Neutrophil (primary cell): ENCODE results near the gene ST3GAL3.

Experiments
- H3K27ac ChIP-seq: fragments of 200-600 bp; sonication (generic); 2 replicates; pipeline ENCODE4 v1.5.1; 2016; ENCODE audit warnings: mild to moderate bottlenecking, moderate library complexity
- H3K27me3 ChIP-seq: fragments of 200-600 bp; sonication (generic); 2 replicates; pipeline ENCODE4 v1.6.0; 2016; ENCODE audit warnings: mild to moderate bottlenecking
- H3K36me3 ChIP-seq: fragments of 200-600 bp; sonication (generic); 2 replicates; pipeline ENCODE4 v1.5.1; 2017
- H3K4me1 ChIP-seq, 2 experiments: fragments of 200-600 bp in 1 of 2; sonication (generic) in 1 of 2; 1 replicate in 1 of 2; 2 replicates in 1 of 2; pipeline versions ENCODE4 v1.5.1 to v1.6.1; 2013 to 2016; ENCODE audit warnings: low read depth in 1 of 2, low read length in 1 of 2, mild to moderate bottlenecking in 1 of 2, moderate library complexity in 1 of 2; ENCODE audit not compliant: control insufficient read depth in 1 of 2, insufficient read depth in 1 of 2
- H3K4me3 ChIP-seq, 2 experiments: fragments of 200-600 bp in 1 of 2; sonication (generic) in 1 of 2; 1 replicate in 1 of 2; 2 replicates in 1 of 2; pipeline ENCODE4 v1.5.1; 2013 to 2016; ENCODE audit warnings: low read depth in 1 of 2, low read length in 1 of 2, mild to moderate bottlenecking in 1 of 2, moderate library complexity in 1 of 2
- H3K9me3 ChIP-seq: fragments of 200-600 bp; sonication (generic); 2 replicates; pipeline ENCODE4 v1.5.1; 2016
- TF ChIP-seq, protein P1 (sequence below): fragments of 200-600 bp; sonication (generic); IDR thresholded peaks from 2 replicates; pipeline ENCODE4 v1.5.1; 2016; ENCODE audit warnings: antibody characterized with exemption

Gene ST3GAL3

DNA sequence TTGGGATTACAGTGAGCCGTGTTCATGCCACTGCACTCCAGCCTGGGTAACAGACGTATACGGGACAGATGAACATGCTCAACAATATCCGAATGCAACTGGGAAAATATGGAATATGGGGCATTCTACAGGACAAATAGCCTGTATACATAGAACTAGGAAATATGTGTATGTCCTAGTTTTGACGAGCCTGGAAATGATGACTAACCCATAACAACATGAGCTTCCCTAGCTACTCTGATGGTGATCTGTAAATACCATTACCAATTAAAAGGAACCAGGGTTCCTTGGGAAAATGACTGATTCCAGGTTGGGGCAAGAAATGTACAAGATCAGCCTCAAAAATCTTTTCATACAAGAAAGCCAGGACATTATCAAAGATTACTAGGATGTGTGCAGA, 183.5 kb downstream of the ST3GAL3 start:
- Histone ChIP-seq H3K4me3 (no peak overlapping the region), H3K27ac (no peak overlapping the region), H3K27me3 (no peaks in the 10 kb centered on the region), H3K9me3 (no peaks in the 10 kb centered on the region), H3K36me3 (peaks cover 5% of the 10 kb centered on the region), H3K4me1 (no peaks in the 10 kb centered on the region)
- TF ChIP-seq, protein P1, sequence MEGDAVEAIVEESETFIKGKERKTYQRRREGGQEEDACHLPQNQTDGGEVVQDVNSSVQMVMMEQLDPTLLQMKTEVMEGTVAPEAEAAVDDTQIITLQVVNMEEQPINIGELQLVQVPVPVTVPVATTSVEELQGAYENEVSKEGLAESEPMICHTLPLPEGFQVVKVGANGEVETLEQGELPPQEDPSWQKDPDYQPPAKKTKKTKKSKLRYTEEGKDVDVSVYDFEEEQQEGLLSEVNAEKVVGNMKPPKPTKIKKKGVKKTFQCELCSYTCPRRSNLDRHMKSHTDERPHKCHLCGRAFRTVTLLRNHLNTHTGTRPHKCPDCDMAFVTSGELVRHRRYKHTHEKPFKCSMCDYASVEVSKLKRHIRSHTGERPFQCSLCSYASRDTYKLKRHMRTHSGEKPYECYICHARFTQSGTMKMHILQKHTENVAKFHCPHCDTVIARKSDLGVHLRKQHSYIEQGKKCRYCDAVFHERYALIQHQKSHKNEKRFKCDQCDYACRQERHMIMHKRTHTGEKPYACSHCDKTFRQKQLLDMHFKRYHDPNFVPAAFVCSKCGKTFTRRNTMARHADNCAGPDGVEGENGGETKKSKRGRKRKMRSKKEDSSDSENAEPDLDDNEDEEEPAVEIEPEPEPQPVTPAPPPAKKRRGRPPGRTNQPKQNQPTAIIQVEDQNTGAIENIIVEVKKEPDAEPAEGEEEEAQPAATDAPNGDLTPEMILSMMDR = no peak

DNA sequence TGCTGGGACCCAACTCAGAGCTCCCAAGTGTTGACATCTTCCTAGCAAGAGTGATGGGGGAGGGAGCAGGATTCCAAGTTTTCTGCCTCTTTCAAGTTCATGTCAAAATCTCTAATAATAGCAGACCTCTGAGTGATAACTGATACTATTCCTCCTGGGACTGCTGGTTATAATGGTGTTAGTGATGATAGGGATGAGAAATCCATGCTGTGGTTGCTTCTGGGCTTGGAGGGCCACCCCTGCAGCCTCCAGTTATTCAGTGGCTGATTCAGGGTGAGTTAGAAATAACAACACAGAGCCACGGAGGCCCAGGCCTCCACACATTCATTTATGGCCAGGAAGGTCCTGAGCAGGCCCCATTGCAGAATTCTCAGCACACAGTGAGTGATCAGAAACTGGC, 185.7 kb downstream of the ST3GAL3 start:
- Histone ChIP-seq H3K9me3 (no peaks in the 10 kb centered on the region), H3K36me3 (peaks cover 6% of the 10 kb centered on the region), H3K4me1 (no peaks in the 10 kb centered on the region), H3K27me3 (no peaks in the 10 kb centered on the region), H3K4me3 (no peak overlapping the region), H3K27ac (no peak overlapping the region)
- TF ChIP-seq, protein P1 = no peak

DNA sequence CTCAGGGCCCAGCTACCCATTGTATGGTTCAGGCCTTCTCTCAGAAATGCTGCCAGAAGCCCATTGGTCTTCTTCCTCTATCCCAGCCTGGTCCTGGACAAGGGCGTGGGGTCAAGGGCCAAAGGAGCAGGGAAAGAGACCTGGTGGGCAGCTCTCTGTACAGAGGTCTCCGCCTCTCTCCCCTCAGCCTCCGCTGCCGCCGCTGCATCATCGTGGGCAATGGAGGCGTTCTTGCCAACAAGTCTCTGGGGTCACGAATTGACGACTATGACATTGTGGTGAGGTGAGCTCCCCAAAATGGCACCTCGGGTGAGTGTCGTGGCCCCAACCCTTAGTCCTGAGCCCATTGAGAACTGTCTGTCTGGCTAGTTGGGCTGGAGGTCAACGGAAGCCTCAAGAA, 191.6 kb downstream of the ST3GAL3 start:
- Histone ChIP-seq H3K4me1 (no peaks in the 10 kb centered on the region), H3K27ac (no peak overlapping the region), H3K27me3 (no peaks in the 10 kb centered on the region), H3K4me3 (no peak overlapping the region), H3K36me3 (peaks cover 11% of the 10 kb centered on the region), H3K9me3 (no peaks in the 10 kb centered on the region)
- TF ChIP-seq, protein P1 = no peak

- H3K36me3 ChIP-seq = peaks cover 8% of the 10 kb centered on the region
Measured at GRCh38 chr1:43900386-43900785, 193.1 kb downstream of the ST3GAL3 start.

GRCh38 chr1:43901196-43901961, 194.0 kb downstream of the ST3GAL3 start:
- Histone ChIP-seq H3K27ac (no peak overlapping the region), H3K36me3 (peaks cover 5% of the 10 kb centered on the region), H3K9me3 (no peaks in the 10 kb centered on the region), H3K4me3 (no peak overlapping the region), H3K4me1 (no peaks in the 10 kb centered on the region), H3K27me3 (no peaks in the 10 kb centered on the region)
- TF ChIP-seq, protein P1 = no peak

More at GRCh38 chr1:43900386-43900785, 193.1 kb downstream of the ST3GAL3 start:
- Histone ChIP-seq H3K27me3 (no peaks in the 10 kb centered on the region), H3K4me1 (no peaks in the 10 kb centered on the region), H3K4me3 (no peak overlapping the region), H3K27ac (no peak overlapping the region), H3K9me3 (no peaks in the 10 kb centered on the region)
- TF ChIP-seq, protein P1 = no peak
